GM12872 (cell line): ENCODE measurements around the gene WIZ.

Experiments used
- TF ChIP-seq, protein P1 (sequence below): IDR thresholded peaks from 3 replicates; pipeline ENCODE4 v1.5.1; 2011; ENCODE audit warnings: low read depth, mild to moderate bottlenecking, low read length, moderate library complexity; ENCODE audit not compliant: insufficient read depth

The WIZ gene

DNA sequence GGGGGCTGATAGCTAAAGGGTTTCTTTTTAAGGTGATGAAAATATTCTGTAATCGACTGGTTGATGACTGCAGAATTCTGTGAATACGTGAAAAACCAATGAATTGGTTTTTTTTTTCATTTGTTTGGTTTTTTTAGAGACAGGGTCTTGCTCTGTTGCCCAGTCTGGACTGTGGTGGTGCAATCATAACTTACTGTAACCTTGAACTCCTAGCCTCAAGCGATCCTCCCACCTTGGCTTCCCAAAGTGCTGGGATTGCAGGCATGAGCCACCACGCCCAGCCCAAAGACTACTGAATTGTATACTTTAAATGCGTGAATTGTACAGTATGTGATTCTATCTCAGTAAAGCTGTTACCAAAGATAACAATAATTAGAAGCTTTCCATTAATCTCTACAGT, 55.3 kb downstream of the WIZ start:
- TF ChIP-seq, protein P1, sequence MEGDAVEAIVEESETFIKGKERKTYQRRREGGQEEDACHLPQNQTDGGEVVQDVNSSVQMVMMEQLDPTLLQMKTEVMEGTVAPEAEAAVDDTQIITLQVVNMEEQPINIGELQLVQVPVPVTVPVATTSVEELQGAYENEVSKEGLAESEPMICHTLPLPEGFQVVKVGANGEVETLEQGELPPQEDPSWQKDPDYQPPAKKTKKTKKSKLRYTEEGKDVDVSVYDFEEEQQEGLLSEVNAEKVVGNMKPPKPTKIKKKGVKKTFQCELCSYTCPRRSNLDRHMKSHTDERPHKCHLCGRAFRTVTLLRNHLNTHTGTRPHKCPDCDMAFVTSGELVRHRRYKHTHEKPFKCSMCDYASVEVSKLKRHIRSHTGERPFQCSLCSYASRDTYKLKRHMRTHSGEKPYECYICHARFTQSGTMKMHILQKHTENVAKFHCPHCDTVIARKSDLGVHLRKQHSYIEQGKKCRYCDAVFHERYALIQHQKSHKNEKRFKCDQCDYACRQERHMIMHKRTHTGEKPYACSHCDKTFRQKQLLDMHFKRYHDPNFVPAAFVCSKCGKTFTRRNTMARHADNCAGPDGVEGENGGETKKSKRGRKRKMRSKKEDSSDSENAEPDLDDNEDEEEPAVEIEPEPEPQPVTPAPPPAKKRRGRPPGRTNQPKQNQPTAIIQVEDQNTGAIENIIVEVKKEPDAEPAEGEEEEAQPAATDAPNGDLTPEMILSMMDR = no peak

DNA sequence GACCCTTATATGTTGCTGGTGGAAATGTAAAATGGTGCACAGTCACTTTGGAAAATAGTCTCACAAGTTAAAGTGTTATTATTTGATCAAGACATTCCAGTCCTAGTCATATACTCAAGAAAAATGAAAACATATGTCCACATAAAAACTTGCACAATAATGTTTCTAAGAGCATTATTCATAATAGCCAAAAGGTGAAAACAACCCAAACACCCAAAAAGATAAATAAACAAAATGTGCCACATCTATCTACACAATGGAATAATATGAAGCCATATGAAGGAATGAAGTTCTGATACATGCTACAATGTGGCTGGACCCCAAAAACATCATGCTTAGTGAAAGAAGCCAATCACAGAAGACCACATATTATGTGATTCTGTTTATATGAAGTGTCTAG, 55.8 kb downstream of the WIZ start:
- TF ChIP-seq, protein P1 = no peak

DNA sequence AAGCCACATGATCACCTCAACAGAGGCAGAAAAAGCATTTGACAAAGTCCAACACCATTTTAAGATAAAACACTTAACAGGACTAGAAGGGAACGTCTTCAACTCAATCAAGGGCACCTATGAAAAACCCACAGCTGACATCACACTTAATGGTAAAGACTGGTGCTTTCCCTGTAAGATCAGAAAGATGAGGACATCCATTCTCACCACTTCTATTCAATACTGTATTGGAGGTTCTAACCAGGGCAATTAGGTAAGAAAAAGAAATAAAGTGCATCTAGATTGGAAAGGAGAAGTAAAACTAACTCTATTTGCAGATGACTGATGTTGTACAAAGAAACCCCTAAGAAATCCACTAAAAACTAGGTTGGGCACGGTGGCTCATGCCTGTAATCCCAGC, 58.9 kb downstream of the WIZ start:
- TF ChIP-seq, protein P1 = no peak

DNA sequence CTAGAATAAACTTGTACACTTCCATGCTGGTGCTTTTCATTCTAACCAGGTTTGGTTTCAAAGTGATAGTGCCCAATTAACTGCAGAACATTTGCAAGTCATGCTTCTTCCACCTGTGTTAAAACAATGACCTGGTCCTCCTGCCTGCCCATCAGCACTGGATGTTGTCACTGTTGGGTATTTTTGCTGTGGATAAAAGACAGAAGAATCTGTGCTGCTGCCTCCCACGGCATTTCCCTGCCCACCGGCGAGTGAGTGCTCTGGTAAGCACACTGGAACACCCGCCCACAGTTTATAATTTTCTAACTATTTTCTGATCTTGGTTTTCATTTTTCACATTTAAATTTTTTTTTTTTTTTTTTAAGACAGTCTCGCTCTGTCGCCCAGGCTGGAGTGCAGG, 67.9 kb downstream of the WIZ start:
- TF ChIP-seq, protein P1 = no peak

DNA sequence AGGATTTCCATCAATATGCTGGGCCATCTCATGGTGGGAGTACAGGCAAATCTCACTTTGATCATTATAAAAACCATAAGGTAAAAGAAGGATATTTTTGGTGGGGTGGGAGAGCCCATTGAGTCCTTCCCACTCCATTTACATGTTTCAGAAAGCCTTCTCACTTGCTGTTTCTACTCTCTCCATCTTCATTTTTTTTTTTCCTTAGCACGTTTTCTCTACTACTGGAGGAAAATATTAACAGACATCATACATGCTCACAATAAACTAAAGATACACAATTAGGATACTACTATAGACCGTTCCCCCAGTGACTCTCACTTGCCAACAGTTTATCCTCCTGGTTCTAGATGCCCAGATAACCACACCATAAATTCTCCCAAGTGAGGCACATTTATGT, 68.3 kb downstream of the WIZ start:
- TF ChIP-seq, protein P1 = no peak

DNA sequence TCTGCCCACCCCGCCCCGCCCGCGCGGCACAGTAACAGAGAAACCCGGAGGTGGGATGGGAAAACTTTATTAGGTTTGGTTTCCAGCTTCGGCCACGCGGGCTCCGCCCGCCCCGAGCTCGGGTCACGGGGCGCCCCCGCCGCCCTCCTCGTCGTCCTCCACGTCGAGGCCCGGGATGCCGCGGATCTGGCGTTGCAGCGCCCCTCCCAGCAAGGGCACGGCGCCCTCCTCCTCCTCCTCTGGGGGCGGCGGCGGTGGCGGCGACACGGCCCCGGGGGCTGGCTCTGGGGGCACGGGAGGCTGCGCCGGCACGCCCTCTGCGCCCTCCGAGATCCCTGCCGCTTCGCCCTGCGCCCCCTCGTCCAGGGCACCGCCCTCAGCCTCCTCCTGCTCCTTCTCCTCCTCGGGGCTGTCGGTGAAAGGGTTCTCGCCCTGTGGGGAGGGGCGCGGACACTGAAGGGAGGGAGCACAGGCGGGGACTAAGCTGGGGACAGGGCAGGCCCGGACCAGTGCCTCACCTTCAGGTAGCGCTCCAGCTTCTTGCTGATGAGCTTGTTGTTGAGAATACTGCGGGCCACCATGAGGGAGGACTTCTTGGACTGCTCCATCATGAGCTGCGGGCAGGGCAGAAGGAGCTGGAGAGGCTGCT, 69.6 kb downstream of the WIZ start:
- TF ChIP-seq, protein P1 = no peak

DNA sequence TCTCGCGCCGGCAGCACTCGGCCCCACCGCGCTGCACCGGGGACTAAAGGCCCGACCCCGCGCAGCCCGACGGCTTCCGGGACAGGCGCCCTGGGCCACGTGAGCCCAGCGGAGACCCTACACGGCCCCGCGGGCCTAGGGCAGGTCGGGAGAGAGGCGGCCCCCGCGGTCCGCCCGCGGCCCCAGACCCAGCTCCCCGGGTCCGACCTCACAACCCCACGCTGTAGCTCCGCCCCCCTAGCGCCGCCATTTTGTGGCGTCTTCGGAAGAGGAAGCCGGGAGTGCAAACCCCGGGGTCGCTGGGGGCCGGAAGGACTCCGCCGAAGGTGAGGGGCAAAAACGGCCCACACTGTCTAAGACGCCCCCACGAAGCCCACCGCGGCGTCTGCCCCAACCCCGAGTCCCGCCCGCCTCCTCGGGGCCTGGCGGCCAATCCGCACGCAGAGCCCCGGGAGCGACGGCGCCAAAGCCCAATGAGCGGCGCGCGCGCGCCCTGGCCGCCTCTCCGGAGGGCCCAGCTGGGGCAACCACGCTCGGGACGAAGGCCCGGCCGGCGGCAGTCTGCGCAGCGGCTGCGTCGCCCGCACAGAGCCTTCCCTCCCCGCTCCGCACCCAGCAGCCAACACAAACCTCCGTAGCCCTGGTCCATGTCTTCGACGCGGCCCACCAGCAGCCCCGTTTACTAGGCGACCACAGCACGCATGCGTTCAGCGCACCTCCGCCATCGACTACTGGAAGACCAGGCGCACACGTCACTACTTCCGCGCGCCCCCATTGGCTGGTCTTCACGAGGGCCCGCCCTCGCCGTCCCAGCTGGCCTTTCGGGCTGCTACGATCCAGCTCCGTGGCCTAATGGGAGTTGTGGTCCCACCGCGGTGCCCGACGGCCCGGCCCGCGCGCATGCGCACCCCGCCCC, 70.4 kb downstream of the WIZ start, which contains the start of gene AKAP8:
Gene AKAP8 (minus strand): TSS at position 705 of the 916 bp plus-strand sequence. CDS start 56 bp downstream, at position 649.
- TF ChIP-seq, protein P1 = no peak
